Measurements from ENCODE around the gene BFSP2.

GRCh38 chr3:133451309-133451708 is 51.5 kb downstream of the BFSP2 start:
- TF ChIP-seq CTCF (IDR thresholded peaks at IDR 0.05; ENCODE audit: insufficient read depth, low read length, poor library complexity, severe bottlenecking), result no peak
- no peak for TF ChIP-seq EZH2phosphoT487 (conservative IDR thresholded peaks at IDR 0.05; ENCODE audit: low read length)
